HG02759 (cell line): ENCODE results near the gene ZNF579.

Experiments
- ATAC-seq: cut with Tn5 transposase; IDR thresholded peaks from one replicate; pipeline ENCODE4 v1.9.1; 2021; ENCODE audit warnings: mild to moderate bottlenecking, moderate library complexity; ENCODE audit not compliant: unreplicated experiment

Gene ZNF579

DNA sequence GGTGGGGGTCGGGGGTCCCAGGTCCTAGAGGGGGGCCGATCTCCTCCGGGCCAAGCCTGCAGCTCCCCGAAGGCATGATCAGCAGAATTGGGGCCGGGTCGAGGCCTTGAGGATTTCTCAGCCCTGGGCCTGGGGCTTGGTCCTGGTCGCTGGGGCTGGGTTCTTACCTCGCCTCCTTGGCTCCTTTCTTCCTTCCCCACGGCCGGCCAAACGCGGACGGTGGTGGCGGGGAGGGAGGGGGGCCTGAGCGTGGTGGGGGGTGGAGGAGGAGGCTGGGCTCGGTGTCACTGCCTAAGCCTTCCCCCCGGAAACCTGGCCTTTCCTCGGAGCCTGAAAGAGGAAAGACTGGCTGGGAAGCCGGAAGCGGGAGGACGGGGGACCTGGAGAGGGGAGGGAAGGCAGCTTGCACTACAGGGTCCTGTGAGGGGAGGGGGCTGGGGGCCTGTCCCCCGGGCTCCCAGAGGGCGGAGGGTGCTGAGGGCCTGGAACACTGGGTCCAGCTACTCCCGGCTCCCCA is at the start of gene ZNF579:
TSS of gene ZNF579 (minus strand) at position 221 of the 517 bp plus-strand sequence. CDS start 1,209 bp downstream, outside the sequence.
- peak; percentile 64 for ATAC-seq

DNA sequence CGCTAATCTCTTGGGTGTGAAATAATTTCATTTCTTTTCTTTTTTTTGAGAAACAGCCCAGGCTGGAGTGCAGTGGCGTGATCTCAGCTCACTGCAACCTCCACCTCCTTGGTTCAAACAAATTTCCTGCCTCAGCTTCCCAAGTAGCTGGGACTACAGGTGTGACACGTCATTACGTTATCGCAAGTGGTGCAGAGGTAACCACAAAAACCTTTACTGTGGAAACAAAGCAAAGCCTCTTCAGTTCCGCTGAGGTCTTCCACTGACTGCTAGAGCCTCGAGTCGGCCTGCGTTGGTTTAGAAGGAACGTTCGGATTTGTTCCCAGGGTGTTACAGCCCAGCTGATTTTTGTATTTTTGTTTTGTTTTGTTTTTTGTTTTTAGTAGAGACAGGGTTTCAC is 45.7 kb upstream of the ZNF579 start:
- no peak for ATAC-seq

DNA sequence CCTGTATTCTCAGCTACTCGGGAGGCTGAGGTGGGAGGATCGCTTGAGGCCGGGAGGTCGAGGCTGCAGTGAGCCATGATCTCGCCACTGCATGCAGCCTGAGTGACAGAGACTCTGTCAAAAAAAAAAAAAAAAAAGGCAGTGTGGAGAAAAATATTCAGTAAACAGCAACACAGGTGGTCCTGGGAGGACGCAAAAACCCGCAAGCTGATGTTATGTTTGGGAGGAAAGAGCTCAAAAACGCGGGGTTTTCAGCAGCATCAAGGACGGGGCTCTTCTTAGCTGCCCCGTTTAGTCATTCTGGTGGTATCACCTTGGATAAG is 44.3 kb upstream of the ZNF579 start:
- ATAC-seq, result no peak

- ATAC-seq, result peak; percentile 78
Observed at GRCh38 chr19:55624109-55625003, 43.7 kb upstream of the ZNF579 start, which contains the start of gene ZNF784. ZNF784 (minus strand) TSS chr19:55624566; CDS start chr19:55624561, 5 bp downstream.

DNA sequence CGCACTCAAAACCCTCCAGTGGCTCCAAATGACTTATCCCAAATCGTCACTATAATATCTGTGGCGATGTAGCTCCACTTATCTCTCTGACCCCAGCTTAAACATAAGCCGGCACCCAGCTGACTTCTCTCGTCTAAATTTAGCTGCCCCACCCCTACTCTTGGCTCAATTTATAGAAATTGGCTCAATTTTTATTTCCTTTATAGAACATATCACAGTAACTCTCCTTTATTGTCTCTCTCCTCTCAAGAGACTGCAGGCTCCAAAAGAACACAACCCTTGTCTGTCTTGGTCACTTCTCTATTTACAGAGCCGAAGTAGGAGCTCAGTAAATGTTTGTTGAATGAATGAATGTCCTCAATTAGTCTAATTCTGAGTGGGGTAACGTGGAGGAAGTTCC is 42.9 kb upstream of the ZNF579 start:
- ATAC-seq, result no peak

- ATAC-seq, result no peak
Observed at GRCh38 chr19:55623130-55623529, 42.5 kb upstream of the ZNF579 start.

DNA sequence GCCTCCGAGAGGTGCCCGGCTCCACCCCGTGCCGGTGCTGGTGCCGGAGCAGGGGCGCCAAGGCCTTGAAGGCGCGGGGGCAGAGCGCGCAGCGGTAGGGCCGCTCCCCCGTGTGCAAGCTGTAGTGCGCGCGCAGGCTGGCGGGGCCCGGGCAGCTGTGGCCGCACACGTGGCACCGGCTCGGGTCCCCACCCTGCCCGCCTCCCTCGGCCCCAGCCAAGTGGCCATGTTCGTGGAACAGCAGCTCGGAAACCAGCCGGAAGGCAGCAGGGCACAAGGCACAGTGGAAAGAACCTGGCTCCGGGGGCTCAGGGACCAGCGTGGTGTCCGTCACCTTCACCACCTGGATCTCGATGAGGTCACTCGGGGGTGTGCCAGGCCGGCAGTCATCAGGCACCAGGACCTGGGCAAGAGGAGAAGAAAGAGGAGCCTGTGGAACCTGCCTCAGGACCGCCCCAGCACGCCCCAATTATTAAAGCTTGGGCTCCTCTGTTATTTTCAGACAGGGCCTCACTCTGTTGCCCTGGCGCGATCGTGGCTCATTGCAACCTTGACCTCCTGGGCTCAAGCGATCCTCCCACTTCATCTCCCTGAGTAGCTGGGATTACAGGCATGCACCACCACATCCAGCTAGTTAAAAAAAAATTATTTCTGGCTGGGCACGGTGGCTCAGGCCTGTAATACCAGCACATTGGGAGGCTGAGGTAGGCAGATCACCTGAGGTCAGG is 41.8 kb upstream of the ZNF579 start:
- no peak for ATAC-seq

- no peak for ATAC-seq
Observed at GRCh38 chr19:55621673-55622231, 41.1 kb upstream of the ZNF579 start.

- ATAC-seq, result no peak
Observed at GRCh38 chr19:55621205-55621672, 40.6 kb upstream of the ZNF579 start.

- no peak for ATAC-seq
Observed at GRCh38 chr19:55620410-55621204, 40.0 kb upstream of the ZNF579 start.

DNA sequence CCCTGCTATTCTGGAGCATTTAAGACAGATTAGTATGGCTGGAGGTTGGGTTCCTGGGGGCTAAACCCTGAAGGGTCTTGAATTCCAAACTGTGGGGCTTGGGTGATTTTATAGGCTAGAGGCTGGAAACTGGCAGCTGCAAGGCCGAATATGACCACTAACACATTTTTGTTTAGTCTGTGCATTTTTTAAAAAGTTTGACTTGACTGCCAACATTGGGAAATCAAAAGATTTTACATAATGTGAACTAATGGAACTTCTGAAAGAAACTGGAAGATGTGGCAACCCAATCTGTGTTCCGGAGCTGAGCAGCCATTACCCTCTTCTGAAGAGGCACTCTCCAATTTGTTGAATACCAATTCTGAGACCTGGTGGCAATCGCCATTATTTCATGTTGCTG is 38.6 kb upstream of the ZNF579 start:
- ATAC-seq, result no peak

GRCh38 chr19:55618426-55618825 is 37.8 kb upstream of the ZNF579 start:
- ATAC-seq, result no peak

DNA sequence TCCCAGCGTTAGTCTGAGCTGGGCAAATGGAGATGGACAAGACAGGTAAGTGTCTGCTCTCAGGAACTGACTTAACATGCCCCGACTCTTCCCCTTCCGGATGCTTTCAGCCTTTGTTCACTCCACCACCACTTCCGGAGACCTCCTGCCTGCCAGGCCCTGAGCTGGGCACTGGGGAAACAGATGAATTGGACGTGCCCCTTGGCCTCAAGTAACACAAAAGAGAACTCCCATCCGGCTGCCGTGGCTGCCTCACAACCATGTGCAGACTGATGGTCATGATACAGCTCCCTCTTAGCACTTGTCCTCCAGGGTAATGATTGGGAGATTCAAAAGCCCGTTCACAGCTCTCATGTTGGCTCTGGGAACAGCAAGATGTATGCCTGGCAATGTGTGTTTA is 36.8 kb upstream of the ZNF579 start:
- no peak for ATAC-seq

GRCh38 chr19:55616395-55616875 is 35.8 kb upstream of the ZNF579 start:
- ATAC-seq, result no peak

- ATAC-seq, result no peak
Observed at GRCh38 chr19:55615543-55616394, 35.1 kb upstream of the ZNF579 start.

DNA sequence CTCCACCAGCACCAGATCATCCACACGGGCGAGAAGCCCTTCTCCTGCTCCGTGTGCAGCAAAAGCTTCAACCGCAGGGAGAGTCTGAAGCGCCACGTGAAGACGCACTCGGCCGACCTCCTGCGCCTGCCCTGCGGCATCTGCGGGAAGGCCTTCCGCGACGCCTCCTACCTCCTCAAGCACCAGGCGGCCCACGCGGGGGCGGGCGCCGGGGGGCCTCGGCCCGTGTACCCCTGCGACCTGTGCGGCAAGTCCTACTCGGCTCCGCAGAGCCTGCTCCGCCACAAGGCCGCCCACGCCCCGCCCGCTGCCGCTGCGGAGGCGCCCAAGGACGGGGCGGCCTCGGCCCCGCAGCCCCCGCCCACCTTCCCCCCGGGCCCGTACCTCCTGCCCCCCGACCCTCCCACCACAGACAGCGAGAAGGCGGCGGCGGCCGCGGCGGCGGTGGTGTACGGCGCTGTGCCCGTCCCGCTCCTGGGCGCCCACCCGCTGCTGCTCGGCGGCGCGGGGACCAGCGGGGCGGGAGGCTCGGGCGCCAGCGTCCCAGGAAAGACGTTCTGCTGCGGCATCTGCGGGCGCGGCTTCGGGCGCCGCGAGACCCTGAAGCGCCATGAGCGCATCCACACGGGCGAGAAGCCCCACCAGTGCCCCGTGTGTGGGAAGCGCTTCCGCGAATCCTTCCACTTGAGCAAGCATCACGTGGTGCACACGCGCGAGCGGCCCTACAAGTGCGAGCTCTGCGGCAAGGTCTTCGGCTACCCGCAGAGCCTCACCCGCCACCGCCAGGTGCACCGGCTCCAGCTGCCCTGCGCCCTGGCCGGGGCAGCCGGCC is 34.3 kb upstream of the ZNF579 start:
- no peak for ATAC-seq

GRCh38 chr19:55613930-55614710 is 33.5 kb upstream of the ZNF579 start:
- ATAC-seq, result no peak

DNA sequence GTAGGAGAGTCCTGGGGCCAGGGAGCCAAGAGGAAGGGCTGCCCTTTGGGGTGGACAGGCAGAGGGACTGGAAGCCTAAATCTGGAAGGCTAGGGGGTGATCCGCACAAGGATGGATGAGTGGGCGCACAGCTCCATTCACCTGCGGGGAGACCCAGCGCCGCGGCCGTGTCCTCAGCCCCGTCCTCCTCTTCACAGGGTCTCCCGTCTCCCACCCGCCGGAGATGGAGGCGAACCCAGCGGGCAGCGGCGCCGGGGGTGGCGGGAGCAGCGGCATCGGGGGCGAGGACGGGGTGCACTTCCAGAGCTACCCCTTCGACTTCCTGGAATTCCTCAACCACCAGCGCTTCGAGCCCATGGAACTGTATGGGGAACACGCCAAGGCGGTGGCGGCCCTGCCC is 32.7 kb upstream of the ZNF579 start:
- ATAC-seq, result no peak
